HepG2 (cell line): ENCODE data around the gene KCTD6. TPM values are rescaled to one million over a fixed set of nuclear protein-coding genes. Genes with fewer than 3 reads are reported as not detected.

Experiments used
- ATAC-seq: fragments of 200-7000 bp; cut with Tn5 transposase; 3 replicates; pipeline ENCODE4 v1.9.1; 2020; ENCODE audit warnings: mild to moderate bottlenecking, moderate library complexity
- BruUV-seq: library from RNA; stranded (reverse); fragments of 400-500 nt; replicated peaks from 2 replicates; lab custom pipeline; 2021; lab: Mats Ljungman, UMichigan
- CTCF ChIA-PET: fragments of 300-600 bp; formaldehyde crosslinking; extraction: SDS; loops from one replicate; lab custom pipeline; 2021; ENCODE audit warnings: low total read pairs, inconsistent platforms, low intra/inter-chr PET ratio; lab: Yijun Ruan, JAX
- POLR2A ChIA-PET: fragments of 350-600 bp; sonication (Branson Sonifier 250); formaldehyde crosslinking; loops from one replicate; lab custom pipeline; 2020; ENCODE audit warnings: antibody characterized with exemption, inconsistent platforms; lab: Yijun Ruan, JAX
- DNase-seq: peaks from one replicate; pipeline ENCODE4 v3.0.0-alpha.2; 2015; ENCODE audit warnings: low spot score
- FAIRE-seq: peaks from 3 replicates; lab custom pipeline; 2011; peaks lifted over from hg19 to GRCh38; lab: Jason Lieb, UNC
- H2AFZ ChIP-seq: one replicate; pipeline ENCODE4 v1.6.1; 2011; ENCODE audit warnings: low read length, inconsistent platforms
- H3K27ac ChIP-seq: fragments of 300-600 bp; 3 replicates; pipeline ENCODE4 v1.8.0; 2011; ENCODE audit warnings: mixed run types, mild to moderate bottlenecking, mixed read lengths, low read length, inconsistent platforms; ENCODE audit not compliant: insufficient read depth; ENCODE audit errors: extremely low read length
- H3K27me3 ChIP-seq, 2 experiments: fragments of 200-600 bp in 1 of 2; 2 replicates in 1 of 2; 3 replicates in 1 of 2; pipeline versions ENCODE4 v1.6.0 to v1.8.0; 2011; ENCODE audit warnings: low read length in 2 of 2, mild to moderate bottlenecking in 2 of 2, moderate library complexity in 2 of 2, inconsistent platforms in 1 of 2; ENCODE audit not compliant: insufficient read depth in 2 of 2, control insufficient read depth in 1 of 2
- H3K36me3 ChIP-seq, 2 experiments: fragments of 200-600 bp in 1 of 2; replicated peaks in 1 of 2; 2 replicates in 1 of 2; 3 replicates in 1 of 2; pipeline versions ENCODE4 v1.5.1 to v1.8.0; 2011; ENCODE audit warnings: low read length in 2 of 2, inconsistent platforms in 1 of 2; ENCODE audit not compliant: insufficient read depth in 2 of 2, control insufficient read depth in 1 of 2
- H3K4me1 ChIP-seq: 2 replicates; pipeline ENCODE4 v1.5.1; 2012; ENCODE audit warnings: low read length, inconsistent platforms; ENCODE audit not compliant: insufficient read depth
- H3K4me2 ChIP-seq: 2 replicates; pipeline ENCODE4 v1.6.0; 2011; ENCODE audit warnings: low read depth, low read length, inconsistent platforms
- H3K4me3 ChIP-seq, 3 experiments: fragments of 200-600 bp in 1 of 3; sonication (generic), shearing (Covaris generic) in 1 of 3; replicated peaks in 1 of 3; 2 replicates each; pipeline ENCODE4 v1.5.1; 2011 to 2016; ENCODE audit warnings: low read length in 3 of 3, inconsistent platforms in 2 of 3, low read depth in 2 of 3, mild to moderate bottlenecking in 2 of 3, control low read depth in 1 of 3, mixed read lengths in 1 of 3; ENCODE audit not compliant: insufficient read depth in 1 of 3
- H3K79me2 ChIP-seq: one replicate; pipeline ENCODE4 v1.6.1; 2011; ENCODE audit warnings: low read length, inconsistent platforms; ENCODE audit not compliant: insufficient read depth
- H3K9ac ChIP-seq: 2 replicates; pipeline ENCODE4 v1.6.0; 2011; ENCODE audit warnings: mild to moderate bottlenecking, low read depth, low read length, inconsistent platforms; ENCODE audit not compliant: insufficient read depth
- H3K9me3 ChIP-seq: 2 replicates; pipeline ENCODE4 v1.5.1; 2012; ENCODE audit warnings: mild to moderate bottlenecking, low read length
- H4K20me1 ChIP-seq: 2 replicates; pipeline ENCODE4 v1.6.0; 2011; ENCODE audit warnings: inconsistent platforms, mild to moderate bottlenecking, low read length, moderate library complexity; ENCODE audit not compliant: insufficient read depth
- ISX ChIP-seq: sonication (generic); formaldehyde crosslinking; conservative IDR thresholded peaks from 2 replicates; pipeline ENCODE4 v1.5.0; 2020; ENCODE audit warnings: missing genetic modification reagents
- KLF15 ChIP-seq: sonication (generic); formaldehyde crosslinking; IDR thresholded peaks from 2 replicates; pipeline ENCODE4 v1.8.1; 2023; ENCODE audit warnings: borderline replicate concordance, mild to moderate bottlenecking, inconsistent platforms, missing genetic modification reagents, mixed read lengths
- STAG1 ChIP-seq: sonication (generic); formaldehyde crosslinking; IDR thresholded peaks from 2 replicates; pipeline ENCODE4 v1.4.0; 2020; ENCODE audit warnings: missing genetic modification reagents
- ZIK1 ChIP-seq: sonication (generic); formaldehyde crosslinking; IDR thresholded peaks from 2 replicates; pipeline ENCODE4 v1.5.0; 2020; ENCODE audit warnings: mild to moderate bottlenecking, low read depth, missing genetic modification reagents, borderline replicate concordance
- ZNF546 ChIP-seq: sonication (generic); formaldehyde crosslinking; conservative IDR thresholded peaks from 2 replicates; pipeline ENCODE4 v1.8.1; 2023; ENCODE audit warnings: mild to moderate bottlenecking, missing genetic modification reagents
- ZSCAN30 ChIP-seq: sonication (generic); formaldehyde crosslinking; IDR thresholded peaks from 2 replicates; pipeline ENCODE4 v1.5.0; 2020; ENCODE audit warnings: mild to moderate bottlenecking, missing genetic modification reagents
- WGBS: methylation state at CpG from one replicate; pipeline ENCODE4 v1.1.6; 2017; ENCODE audit warnings: low lambda C conversion rate; 5-methylcytosine and 5-hydroxymethylcytosine counted together
- in situ Hi-C: cut with HindIII; loops from 2 replicates; pipeline ENCODE4 v1.10.0; 2017; ENCODE audit warnings: low pct_unique_long_range_greater_than_20kb; ENCODE audit not compliant: extremely low pct_ligation_motif_present
- intact Hi-C: fragments of 100-400 bp; cut with micrococcal nuclease; formaldehyde crosslinking; loops from one replicate; pipeline ENCODE4 v1.10.0; 2022; ENCODE audit not compliant: unreplicated experiment
- polyA plus RNA-seq, 8 experiments: library from polyadenylated mRNA; depleted of rRNA in 3 of 8; stranded (reverse) in 7 of 8; unstranded in 1 of 8; fragments of >200 nt; fragmentation: Illumina TruSeq in 4 of 8; extraction: Trizol in 4 of 8; gene quantifications; 2 replicates each; pipeline versions ENCODE4 v1.2.1 to v1.2.3, GENCODE V29; 2011 to 2016; ENCODE audit warnings: low read depth in 4 of 8, missing spikeins in 1 of 8, mixed read lengths in 1 of 8; ENCODE audit not compliant: insufficient read depth in 1 of 8
- total RNA-seq, 5 experiments: library from RNA; depleted of rRNA; stranded (reverse); fragments of >200 nt; fragmentation: Illumina TruSeq; extraction: Trizol; gene quantifications; 2 replicates each; pipeline ENCODE4 v1.2.3, GENCODE V29; 2016; ENCODE audit warnings: low read depth in 1 of 5
- TF ChIP-seq, protein P1 (sequence below): sonication (generic); formaldehyde crosslinking; IDR thresholded peaks from 2 replicates; pipeline ENCODE4 v1.9.0; 2022; ENCODE audit warnings: missing genetic modification reagents, mild to moderate bottlenecking, borderline replicate concordance
- TF ChIP-seq, protein P2 (sequence below): sonication (generic); formaldehyde crosslinking; conservative IDR thresholded peaks from 2 replicates; pipeline ENCODE4 v1.8.1; 2023; ENCODE audit warnings: missing genetic modification reagents
- TF ChIP-seq, protein P3 (sequence below): sonication (generic); formaldehyde crosslinking; IDR thresholded peaks from 2 replicates; pipeline ENCODE4 v1.4.0; 2020; ENCODE audit warnings: missing genetic modification reagents
- TF ChIP-seq, protein P4 (sequence below): sonication (generic); formaldehyde crosslinking; IDR thresholded peaks from 2 replicates; pipeline ENCODE4 v1.5.0; 2020; ENCODE audit warnings: mild to moderate bottlenecking, missing genetic modification reagents, moderate library complexity
- TF ChIP-seq, protein P5 (sequence below): sonication (generic); formaldehyde crosslinking; IDR thresholded peaks from 2 replicates; pipeline ENCODE4 v1.5.1; 2020; ENCODE audit warnings: missing genetic modification reagents, mild to moderate bottlenecking, borderline replicate concordance

KCTD6 gene
- total and polyA plus RNA-seq, 2 of the 13 experiments (the other 11 are each of a cell fraction or from before 2014, with no cell fraction given) = 13.4 to 14.2 TPM

DNA sequence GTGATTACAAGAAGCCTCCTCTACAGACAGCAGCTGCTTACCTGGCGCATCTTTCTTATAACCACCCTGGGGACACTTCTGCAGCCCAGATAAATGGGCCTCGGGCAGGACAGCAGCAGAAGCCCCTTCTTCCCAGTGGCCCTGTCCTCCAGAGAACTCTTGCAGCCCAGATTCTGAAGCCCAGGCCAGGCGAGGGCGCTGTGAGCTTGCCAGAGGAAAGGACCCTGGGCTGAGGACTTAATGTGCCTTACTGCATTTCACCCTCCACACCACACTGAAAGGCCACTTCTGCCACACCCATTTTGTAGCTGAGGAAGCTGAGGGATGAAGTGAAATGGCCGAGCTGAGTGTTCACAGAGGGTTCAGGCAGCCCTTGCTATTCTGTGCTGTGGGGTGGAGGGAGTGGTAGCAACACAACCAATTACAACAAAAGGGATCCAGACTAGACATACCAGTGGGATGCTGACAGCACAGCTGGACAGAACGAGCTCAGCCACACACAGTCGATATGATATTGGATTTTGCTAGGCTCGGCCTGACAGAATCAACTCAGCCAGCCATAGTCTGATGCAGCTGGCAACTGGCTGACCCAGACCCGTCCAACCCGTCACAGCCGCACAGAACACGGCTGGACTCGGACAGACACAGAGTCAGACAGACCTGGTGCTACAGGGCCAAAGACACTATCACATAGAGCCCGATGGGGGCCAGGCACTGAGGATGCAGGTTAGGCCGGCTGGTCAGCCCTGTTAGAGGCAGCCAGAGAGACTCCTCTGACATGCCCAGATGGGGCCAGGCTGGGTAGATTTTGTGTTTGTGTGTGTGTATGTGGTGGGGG lies 37.8 kb downstream of the KCTD6 start:
- FAIRE-seq (peak; percentile 52), DNase-seq (peak; percentile 44), ATAC-seq (peak; percentile 62)
- Histone ChIP-seq H4K20me1 (no peaks in the 10 kb centered on the region), H3K9me3 (no peaks in the 10 kb centered on the region), H2AFZ (no peak overlapping the region), H3K4me3 (no peak overlapping the region), H3K27me3 (no peaks in the 10 kb centered on the region), H3K4me2 (no peak overlapping the region), H3K79me2 (no peaks in the 10 kb centered on the region), H3K36me3 (peaks cover 3 to 34% of the 10 kb centered on the region in 2 experiments; a peak in 4 of 5 replicates), H3K4me1 (peaks cover 63% of the 10 kb centered on the region), H3K9ac (no peak overlapping the region), H3K27ac (no peak overlapping the region)
- no TSS peak for BruUV-seq
- intact Hi-C loops (loop anchor here (10.0 kb wide), 1 partner anchor 195 kb away; the partner anchor contains the start of gene PXK), in situ Hi-C loops (loop anchor here (10.0 kb wide), 1 partner anchor 205 kb away; no protein-coding TSS in a partner anchor)
- ChIA-PET POLR2A (interaction anchor here (0.9 to 1.9 kb wide), 4 partner anchors 9 to 55 kb away, joined by 3 to 7 read pairs (median 3); no protein-coding TSS in a partner anchor), CTCF (interaction anchor here (1.2 kb wide), 2 partner anchors 39 to 100 kb away, joined by 3 read pairs; no protein-coding TSS in a partner anchor)
- WGBS = 90% methylated on average over 6 of the region's 15 CpGs
- TF ChIP-seq ZNF546 = no peak
- no peak for TF ChIP-seq ZSCAN30 (CRISPR knock-in tag)
- TF ChIP-seq ISX (CRISPR knock-in tag) = no peak
- TF ChIP-seq ZIK1 (CRISPR knock-in tag) = no peak
- TF ChIP-seq, protein P1, sequence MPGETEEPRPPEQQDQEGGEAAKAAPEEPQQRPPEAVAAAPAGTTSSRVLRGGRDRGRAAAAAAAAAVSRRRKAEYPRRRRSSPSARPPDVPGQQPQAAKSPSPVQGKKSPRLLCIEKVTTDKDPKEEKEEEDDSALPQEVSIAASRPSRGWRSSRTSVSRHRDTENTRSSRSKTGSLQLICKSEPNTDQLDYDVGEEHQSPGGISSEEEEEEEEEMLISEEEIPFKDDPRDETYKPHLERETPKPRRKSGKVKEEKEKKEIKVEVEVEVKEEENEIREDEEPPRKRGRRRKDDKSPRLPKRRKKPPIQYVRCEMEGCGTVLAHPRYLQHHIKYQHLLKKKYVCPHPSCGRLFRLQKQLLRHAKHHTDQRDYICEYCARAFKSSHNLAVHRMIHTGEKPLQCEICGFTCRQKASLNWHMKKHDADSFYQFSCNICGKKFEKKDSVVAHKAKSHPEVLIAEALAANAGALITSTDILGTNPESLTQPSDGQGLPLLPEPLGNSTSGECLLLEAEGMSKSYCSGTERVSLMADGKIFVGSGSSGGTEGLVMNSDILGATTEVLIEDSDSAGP (CRISPR knock-in tag) = peak; percentile 57; the same call in 1 of the 2 replicates
- TF ChIP-seq, protein P2, sequence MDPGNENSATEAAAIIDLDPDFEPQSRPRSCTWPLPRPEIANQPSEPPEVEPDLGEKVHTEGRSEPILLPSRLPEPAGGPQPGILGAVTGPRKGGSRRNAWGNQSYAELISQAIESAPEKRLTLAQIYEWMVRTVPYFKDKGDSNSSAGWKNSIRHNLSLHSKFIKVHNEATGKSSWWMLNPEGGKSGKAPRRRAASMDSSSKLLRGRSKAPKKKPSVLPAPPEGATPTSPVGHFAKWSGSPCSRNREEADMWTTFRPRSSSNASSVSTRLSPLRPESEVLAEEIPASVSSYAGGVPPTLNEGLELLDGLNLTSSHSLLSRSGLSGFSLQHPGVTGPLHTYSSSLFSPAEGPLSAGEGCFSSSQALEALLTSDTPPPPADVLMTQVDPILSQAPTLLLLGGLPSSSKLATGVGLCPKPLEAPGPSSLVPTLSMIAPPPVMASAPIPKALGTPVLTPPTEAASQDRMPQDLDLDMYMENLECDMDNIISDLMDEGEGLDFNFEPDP (CRISPR knock-in tag) = 0 out of 2 replicates have a peak, but pooled peaks have one; percentile 68
- TF ChIP-seq STAG1 = peak; percentile 74
- TF ChIP-seq, protein P3, sequence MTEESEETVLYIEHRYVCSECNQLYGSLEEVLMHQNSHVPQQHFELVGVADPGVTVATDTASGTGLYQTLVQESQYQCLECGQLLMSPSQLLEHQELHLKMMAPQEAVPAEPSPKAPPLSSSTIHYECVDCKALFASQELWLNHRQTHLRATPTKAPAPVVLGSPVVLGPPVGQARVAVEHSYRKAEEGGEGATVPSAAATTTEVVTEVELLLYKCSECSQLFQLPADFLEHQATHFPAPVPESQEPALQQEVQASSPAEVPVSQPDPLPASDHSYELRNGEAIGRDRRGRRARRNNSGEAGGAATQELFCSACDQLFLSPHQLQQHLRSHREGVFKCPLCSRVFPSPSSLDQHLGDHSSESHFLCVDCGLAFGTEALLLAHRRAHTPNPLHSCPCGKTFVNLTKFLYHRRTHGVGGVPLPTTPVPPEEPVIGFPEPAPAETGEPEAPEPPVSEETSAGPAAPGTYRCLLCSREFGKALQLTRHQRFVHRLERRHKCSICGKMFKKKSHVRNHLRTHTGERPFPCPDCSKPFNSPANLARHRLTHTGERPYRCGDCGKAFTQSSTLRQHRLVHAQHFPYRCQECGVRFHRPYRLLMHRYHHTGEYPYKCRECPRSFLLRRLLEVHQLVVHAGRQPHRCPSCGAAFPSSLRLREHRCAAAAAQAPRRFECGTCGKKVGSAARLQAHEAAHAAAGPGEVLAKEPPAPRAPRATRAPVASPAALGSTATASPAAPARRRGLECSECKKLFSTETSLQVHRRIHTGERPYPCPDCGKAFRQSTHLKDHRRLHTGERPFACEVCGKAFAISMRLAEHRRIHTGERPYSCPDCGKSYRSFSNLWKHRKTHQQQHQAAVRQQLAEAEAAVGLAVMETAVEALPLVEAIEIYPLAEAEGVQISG (CRISPR knock-in tag) = 0 out of 2 replicates have a peak, but pooled peaks have one; percentile 30
- TF ChIP-seq, protein P4, sequence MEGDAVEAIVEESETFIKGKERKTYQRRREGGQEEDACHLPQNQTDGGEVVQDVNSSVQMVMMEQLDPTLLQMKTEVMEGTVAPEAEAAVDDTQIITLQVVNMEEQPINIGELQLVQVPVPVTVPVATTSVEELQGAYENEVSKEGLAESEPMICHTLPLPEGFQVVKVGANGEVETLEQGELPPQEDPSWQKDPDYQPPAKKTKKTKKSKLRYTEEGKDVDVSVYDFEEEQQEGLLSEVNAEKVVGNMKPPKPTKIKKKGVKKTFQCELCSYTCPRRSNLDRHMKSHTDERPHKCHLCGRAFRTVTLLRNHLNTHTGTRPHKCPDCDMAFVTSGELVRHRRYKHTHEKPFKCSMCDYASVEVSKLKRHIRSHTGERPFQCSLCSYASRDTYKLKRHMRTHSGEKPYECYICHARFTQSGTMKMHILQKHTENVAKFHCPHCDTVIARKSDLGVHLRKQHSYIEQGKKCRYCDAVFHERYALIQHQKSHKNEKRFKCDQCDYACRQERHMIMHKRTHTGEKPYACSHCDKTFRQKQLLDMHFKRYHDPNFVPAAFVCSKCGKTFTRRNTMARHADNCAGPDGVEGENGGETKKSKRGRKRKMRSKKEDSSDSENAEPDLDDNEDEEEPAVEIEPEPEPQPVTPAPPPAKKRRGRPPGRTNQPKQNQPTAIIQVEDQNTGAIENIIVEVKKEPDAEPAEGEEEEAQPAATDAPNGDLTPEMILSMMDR (CRISPR knock-in tag) = peak; percentile 74
- TF ChIP-seq, protein P5, sequence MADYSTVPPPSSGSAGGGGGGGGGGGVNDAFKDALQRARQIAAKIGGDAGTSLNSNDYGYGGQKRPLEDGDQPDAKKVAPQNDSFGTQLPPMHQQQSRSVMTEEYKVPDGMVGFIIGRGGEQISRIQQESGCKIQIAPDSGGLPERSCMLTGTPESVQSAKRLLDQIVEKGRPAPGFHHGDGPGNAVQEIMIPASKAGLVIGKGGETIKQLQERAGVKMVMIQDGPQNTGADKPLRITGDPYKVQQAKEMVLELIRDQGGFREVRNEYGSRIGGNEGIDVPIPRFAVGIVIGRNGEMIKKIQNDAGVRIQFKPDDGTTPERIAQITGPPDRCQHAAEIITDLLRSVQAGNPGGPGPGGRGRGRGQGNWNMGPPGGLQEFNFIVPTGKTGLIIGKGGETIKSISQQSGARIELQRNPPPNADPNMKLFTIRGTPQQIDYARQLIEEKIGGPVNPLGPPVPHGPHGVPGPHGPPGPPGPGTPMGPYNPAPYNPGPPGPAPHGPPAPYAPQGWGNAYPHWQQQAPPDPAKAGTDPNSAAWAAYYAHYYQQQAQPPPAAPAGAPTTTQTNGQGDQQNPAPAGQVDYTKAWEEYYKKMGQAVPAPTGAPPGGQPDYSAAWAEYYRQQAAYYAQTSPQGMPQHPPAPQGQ (CRISPR knock-in tag) = no peak
- no peak for TF ChIP-seq KLF15 (CRISPR knock-in tag)
